ENCODE measurements around the gene STK38L. TPM values are rescaled to one million over a fixed set of nuclear protein-coding genes. Genes with fewer than 3 reads are reported as not detected.
A peak's percentile ranks its signal among the peaks of the same experiment; 100 is the strongest.

STK38L gene
- total RNA-seq, 2 experiments from 2014 or later, result 31.2 to 32.0 TPM

DNA sequence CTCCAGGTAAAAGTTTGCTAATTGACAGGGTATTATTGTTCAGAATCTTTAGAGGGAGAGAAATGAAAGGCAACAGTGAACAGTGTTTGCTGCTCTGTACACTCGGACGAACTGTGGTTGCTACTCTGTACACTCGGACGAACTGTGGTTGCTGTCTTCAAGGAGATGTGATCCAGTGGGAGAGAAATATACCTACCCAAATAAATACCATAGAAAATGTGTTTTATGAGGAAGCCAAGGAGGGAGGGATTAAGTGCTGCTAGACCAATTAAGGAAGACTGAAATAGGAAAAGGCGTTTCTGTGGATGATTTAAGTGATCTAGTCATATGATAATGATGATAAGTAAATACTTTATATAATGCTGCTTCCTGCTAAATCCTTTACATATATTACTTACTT is 2.7 kb downstream of the STK38L start:
- Mint-ChIP-seq H3K27ac (no peak overlapping the region), H3K36me3 (peaks cover 30% of the 10 kb centered on the region), H3K4me3 (peak overlapping the region; percentile 9), H3K27me3 (no peaks in the 10 kb centered on the region), H3K4me1 (peaks cover 43% of the 10 kb centered on the region), H3K9me3 (peaks cover 3% of the 10 kb centered on the region)
- no peak for DNase-seq

GRCh38 chr12:27252934-27253333 is 8.8 kb downstream of the STK38L start:
- Mint-ChIP-seq H3K27me3 (no peaks in the 10 kb centered on the region), H3K27ac (no peak overlapping the region), H3K9me3 (no peaks in the 10 kb centered on the region), H3K4me1 (peaks cover 26% of the 10 kb centered on the region), H3K4me3 (no peak overlapping the region), H3K36me3 (peaks cover 40% of the 10 kb centered on the region)
- no peak for DNase-seq

DNA sequence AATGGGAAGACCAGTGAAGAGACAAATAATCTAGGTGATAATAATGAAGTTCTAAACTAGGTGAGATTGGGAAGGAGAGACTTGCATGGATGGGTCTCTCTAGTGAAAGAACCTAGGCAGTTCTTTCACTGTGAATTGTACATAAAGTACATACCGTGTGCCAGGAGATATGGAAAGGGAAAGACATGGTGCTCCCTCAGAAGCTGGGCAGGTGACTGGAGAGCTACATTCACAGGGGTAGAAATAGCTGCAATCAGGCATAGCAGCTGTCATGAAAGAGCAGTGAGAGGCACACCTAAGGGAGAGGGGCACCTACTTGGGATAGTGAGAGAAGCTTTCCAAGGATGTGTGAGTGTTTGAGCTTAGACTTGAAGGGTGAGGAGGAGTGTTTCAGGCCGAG is 9.3 kb downstream of the STK38L start:
- H3K27me3 Mint-ChIP-seq, result no peaks in the 10 kb centered on the region
- H3K36me3 Mint-ChIP-seq, result peaks cover 35% of the 10 kb centered on the region
- no peak overlapping the region for H3K27ac Mint-ChIP-seq
- DNase-seq, result no peak
- H3K4me3 Mint-ChIP-seq, result no peak overlapping the region
- H3K9me3 Mint-ChIP-seq, result no peaks in the 10 kb centered on the region
- H3K4me1 Mint-ChIP-seq, result peaks cover 21% of the 10 kb centered on the region

- DNase-seq, result no peak
- H3K27ac Mint-ChIP-seq, result no peak overlapping the region
- H3K36me3 Mint-ChIP-seq, result peaks cover 33% of the 10 kb centered on the region
- no peaks in the 10 kb centered on the region for H3K9me3 Mint-ChIP-seq
- H3K27me3 Mint-ChIP-seq, result no peaks in the 10 kb centered on the region
- H3K4me1 Mint-ChIP-seq, result peaks cover 31% of the 10 kb centered on the region
- H3K4me3 Mint-ChIP-seq, result no peak overlapping the region
These were observed 11.7 kb downstream of the STK38L start for GRCh38 chr12:27255806-27256205.

- Mint-ChIP-seq H3K36me3 (peaks cover 31% of the 10 kb centered on the region), H3K27ac (no peak overlapping the region), H3K4me1 (peaks cover 37% of the 10 kb centered on the region), H3K9me3 (no peaks in the 10 kb centered on the region), H3K27me3 (no peaks in the 10 kb centered on the region), H3K4me3 (no peak overlapping the region)
- no peak for DNase-seq
These were observed 13.2 kb downstream of the STK38L start for GRCh38 chr12:27257104-27257843.

DNA sequence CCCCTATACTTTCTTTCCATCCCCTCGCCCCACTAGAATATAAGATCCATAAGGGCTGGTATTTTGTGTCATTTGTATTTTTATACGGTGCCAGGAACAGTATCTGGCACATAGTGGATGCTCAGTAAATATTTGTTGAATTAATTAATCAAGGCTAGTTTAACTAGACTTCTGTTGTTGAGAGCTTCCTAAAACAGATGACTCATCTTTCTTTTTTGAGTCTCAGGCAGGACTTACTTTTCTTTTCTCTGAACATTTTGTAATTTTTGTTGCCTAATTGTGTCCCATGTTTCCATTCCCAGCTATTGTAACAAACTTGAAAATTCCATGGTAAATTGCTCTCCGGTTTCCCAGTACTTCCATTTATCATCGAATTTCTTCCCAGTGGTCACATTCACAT is 16.7 kb downstream of the STK38L start:
- DNase-seq, result no peak
- no peak overlapping the region for H3K27ac Mint-ChIP-seq
- no peaks in the 10 kb centered on the region for H3K27me3 Mint-ChIP-seq
- H3K36me3 Mint-ChIP-seq, result peaks cover 29% of the 10 kb centered on the region
- no peak overlapping the region for H3K4me3 Mint-ChIP-seq
- H3K9me3 Mint-ChIP-seq, result no peaks in the 10 kb centered on the region
- H3K4me1 Mint-ChIP-seq, result peaks cover 26% of the 10 kb centered on the region

DNA sequence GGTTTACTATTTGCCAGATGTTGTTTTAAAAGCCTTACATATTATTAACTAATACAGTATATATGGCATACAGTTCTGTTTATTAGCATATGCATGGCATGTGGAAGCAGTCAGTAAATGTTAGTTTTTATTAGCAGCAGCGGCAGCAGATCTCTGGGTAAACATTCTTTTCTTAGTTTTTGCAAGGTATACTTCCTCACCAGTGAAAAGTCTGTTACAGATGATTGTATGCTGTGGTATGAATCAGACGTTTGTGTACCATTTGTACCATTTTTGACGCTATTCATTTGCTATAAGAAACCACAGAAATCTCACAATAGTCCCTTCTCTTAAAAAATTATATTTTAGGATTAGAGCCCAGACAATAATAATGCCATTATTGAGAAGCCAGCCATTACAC is 17.8 kb downstream of the STK38L start:
- Mint-ChIP-seq H3K27ac (no peak overlapping the region), H3K9me3 (peaks cover 4% of the 10 kb centered on the region), H3K4me3 (no peak overlapping the region), H3K36me3 (peaks cover 26% of the 10 kb centered on the region), H3K27me3 (no peaks in the 10 kb centered on the region), H3K4me1 (peaks cover 24% of the 10 kb centered on the region)
- no peak for DNase-seq

DNA sequence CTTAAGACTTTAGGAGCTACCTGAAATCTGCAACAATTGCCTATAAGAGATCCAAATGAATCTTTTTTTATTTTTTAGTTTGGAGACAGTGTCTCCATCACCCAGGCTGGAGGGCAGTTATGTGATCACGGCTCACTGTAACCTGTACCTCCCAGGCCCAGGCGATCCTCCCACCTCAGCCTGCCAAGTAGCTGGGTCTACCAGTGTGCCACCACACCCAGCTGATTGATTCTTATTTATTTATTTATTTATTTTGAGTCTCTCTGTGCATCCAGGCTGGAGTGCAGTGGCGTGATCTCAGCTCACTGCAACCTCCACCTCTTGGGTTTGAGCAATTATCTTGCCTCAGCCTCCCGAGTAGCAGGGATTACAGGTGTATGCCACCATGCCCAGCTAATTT is 26.1 kb downstream of the STK38L start:
- no peak overlapping the region for H3K27ac Mint-ChIP-seq
- peaks cover 16% of the 10 kb centered on the region for H3K4me1 Mint-ChIP-seq
- DNase-seq, result no peak
- no peaks in the 10 kb centered on the region for H3K27me3 Mint-ChIP-seq
- H3K4me3 Mint-ChIP-seq, result no peak overlapping the region
- H3K36me3 Mint-ChIP-seq, result peaks cover 32% of the 10 kb centered on the region
- H3K9me3 Mint-ChIP-seq, result peaks cover 10% of the 10 kb centered on the region

GRCh38 chr12:27271206-27271605 is 27.1 kb downstream of the STK38L start:
- DNase-seq, result no peak
- no peak overlapping the region for H3K27ac Mint-ChIP-seq
- H3K36me3 Mint-ChIP-seq, result peaks cover 32% of the 10 kb centered on the region
- peaks cover 16% of the 10 kb centered on the region for H3K4me1 Mint-ChIP-seq
- no peak overlapping the region for H3K4me3 Mint-ChIP-seq
- no peaks in the 10 kb centered on the region for H3K27me3 Mint-ChIP-seq
- peaks cover 10% of the 10 kb centered on the region for H3K9me3 Mint-ChIP-seq

DNA sequence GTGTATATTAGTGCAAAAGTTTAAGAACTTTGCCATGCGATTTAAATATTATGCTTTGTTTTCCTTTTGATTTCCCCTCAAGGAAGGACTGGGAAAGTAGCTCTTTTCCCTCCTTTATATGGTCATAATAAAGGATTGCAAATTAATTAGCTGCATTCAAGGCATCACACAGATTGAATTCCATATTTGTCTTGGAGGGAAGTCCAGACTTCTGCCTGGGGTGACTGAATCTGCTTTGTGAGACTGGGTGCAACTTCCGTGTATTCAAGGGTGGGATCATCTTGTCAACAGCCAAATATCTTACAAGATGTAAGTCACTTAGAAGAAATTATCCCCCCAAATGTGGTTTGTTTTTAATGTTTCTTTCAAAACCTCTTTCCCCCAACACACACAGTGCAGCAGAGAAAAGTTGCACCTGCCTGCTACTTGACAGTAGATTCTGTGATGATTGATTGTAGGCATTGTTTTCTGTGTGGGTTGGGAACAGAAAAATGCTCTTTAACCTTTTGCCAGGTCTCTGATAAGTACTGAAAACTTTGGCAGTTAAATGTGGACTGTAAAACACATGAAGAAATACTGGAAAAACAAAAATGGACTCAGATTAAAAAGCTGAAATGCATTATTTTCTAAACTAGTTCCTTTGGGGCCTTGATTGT is 28.4 kb downstream of the STK38L start:
- H3K9me3 Mint-ChIP-seq, result peaks cover 4% of the 10 kb centered on the region
- H3K27ac Mint-ChIP-seq, result no peak overlapping the region
- H3K36me3 Mint-ChIP-seq, result peaks cover 20% of the 10 kb centered on the region
- DNase-seq, result no peak
- peaks cover 18% of the 10 kb centered on the region for H3K4me1 Mint-ChIP-seq
- H3K27me3 Mint-ChIP-seq, result no peaks in the 10 kb centered on the region
- H3K4me3 Mint-ChIP-seq, result no peak overlapping the region

GRCh38 chr12:27273114-27273513 is 29.0 kb downstream of the STK38L start:
- no peak overlapping the region for H3K4me3 Mint-ChIP-seq
- H3K36me3 Mint-ChIP-seq, result peaks cover 14% of the 10 kb centered on the region
- no peak for DNase-seq
- H3K9me3 Mint-ChIP-seq, result peaks cover 1% of the 10 kb centered on the region
- no peaks in the 10 kb centered on the region for H3K27me3 Mint-ChIP-seq
- H3K27ac Mint-ChIP-seq, result no peak overlapping the region
- H3K4me1 Mint-ChIP-seq, result peaks cover 23% of the 10 kb centered on the region

DNA sequence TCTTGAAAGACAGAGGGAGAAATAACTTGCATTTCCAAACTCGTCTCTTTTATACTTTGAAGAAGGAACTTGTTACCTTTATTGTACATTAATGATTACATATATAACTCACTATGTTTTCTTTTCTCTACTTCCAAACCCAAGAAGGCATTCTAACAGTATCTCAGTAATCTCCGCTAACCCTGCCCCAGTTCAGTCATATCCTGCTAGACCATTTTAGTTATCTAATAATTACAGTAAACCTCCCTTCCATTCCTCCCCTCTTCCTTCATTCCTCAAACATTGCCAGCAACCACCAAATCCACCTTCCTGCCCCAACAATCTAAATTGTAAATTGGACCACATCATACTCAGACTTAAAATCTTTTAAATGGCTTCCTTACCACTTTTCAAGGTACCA is 30.6 kb downstream of the STK38L start:
- Mint-ChIP-seq H3K9me3 (no peaks in the 10 kb centered on the region), H3K27ac (no peak overlapping the region), H3K4me3 (no peak overlapping the region), H3K27me3 (no peaks in the 10 kb centered on the region), H3K36me3 (peaks cover 4% of the 10 kb centered on the region), H3K4me1 (peaks cover 35% of the 10 kb centered on the region)
- no peak for DNase-seq

GRCh38 chr12:27276275-27276674 is 32.2 kb downstream of the STK38L start:
- H3K9me3 Mint-ChIP-seq, result no peaks in the 10 kb centered on the region
- peaks cover 43% of the 10 kb centered on the region for H3K4me1 Mint-ChIP-seq
- H3K4me3 Mint-ChIP-seq, result no peak overlapping the region
- peaks cover under 1% of the 10 kb centered on the region for H3K36me3 Mint-ChIP-seq
- H3K27me3 Mint-ChIP-seq, result no peaks in the 10 kb centered on the region
- DNase-seq, result no peak
- H3K27ac Mint-ChIP-seq, result no peak overlapping the region

- no peak overlapping the region for H3K4me3 Mint-ChIP-seq
- peak; percentile 23 for DNase-seq
- H3K27me3 Mint-ChIP-seq, result no peaks in the 10 kb centered on the region
- peak overlapping the region; percentile 35 for H3K27ac Mint-ChIP-seq
- no peaks in the 10 kb centered on the region for H3K9me3 Mint-ChIP-seq
- peaks cover 3% of the 10 kb centered on the region for H3K36me3 Mint-ChIP-seq
- peaks cover 33% of the 10 kb centered on the region for H3K4me1 Mint-ChIP-seq
These were observed 33.8 kb downstream of the STK38L start for GRCh38 chr12:27277846-27278260.

GRCh38 chr12:27279826-27280225 is 35.7 kb downstream of the STK38L start:
- no peak overlapping the region for H3K4me3 Mint-ChIP-seq
- no peaks in the 10 kb centered on the region for H3K9me3 Mint-ChIP-seq
- H3K27me3 Mint-ChIP-seq, result no peaks in the 10 kb centered on the region
- peaks cover 3% of the 10 kb centered on the region for H3K36me3 Mint-ChIP-seq
- H3K27ac Mint-ChIP-seq, result peak overlapping the region; percentile 75
- no peak for DNase-seq
- H3K4me1 Mint-ChIP-seq, result peaks cover 36% of the 10 kb centered on the region

GRCh38 chr12:27280412-27280811 is 36.3 kb downstream of the STK38L start:
- Mint-ChIP-seq H3K4me3 (no peak overlapping the region), H3K36me3 (peaks cover 3% of the 10 kb centered on the region), H3K27ac (peak overlapping the region; percentile 5), H3K27me3 (no peaks in the 10 kb centered on the region), H3K9me3 (no peaks in the 10 kb centered on the region), H3K4me1 (peaks cover 37% of the 10 kb centered on the region)
- no peak for DNase-seq

Data from activated naive CD8-positive, alpha-beta T cell treated with anti-CD3 and anti-CD28 coated beads for 36 hours (primary cell).